Nephron (organoid): ENCODE data around the gene MRAP.
"Not testable (repeated sequence)": the region's sequence is repeated elsewhere in the genome, so short reads cannot be mapped to it uniquely, and the experiment has no call there.

Experiments
- H3K27ac Mint-ChIP-seq, 3 experiments: 2 replicates each; pipeline ENCODE4 v1.8.0; 2020; ENCODE audit warnings: mixed read lengths in 3 of 3, mild to moderate bottlenecking in 2 of 3, moderate library complexity in 1 of 3
- H3K27me3 Mint-ChIP-seq: 2 replicates; pipeline ENCODE4 v1.8.0; 2021; ENCODE audit warnings: low read depth, mild to moderate bottlenecking, moderate library complexity, mixed read lengths
- H3K36me3 Mint-ChIP-seq: 2 replicates; pipeline ENCODE4 v1.8.0; 2020; ENCODE audit warnings: low read depth, mixed read lengths
- H3K4me1 Mint-ChIP-seq: 2 replicates; pipeline ENCODE4 v1.8.0; 2020; ENCODE audit warnings: mixed read lengths
- H3K4me3 Mint-ChIP-seq, 3 experiments: 2 replicates each; pipeline ENCODE4 v1.8.0; 2020; ENCODE audit warnings: mild to moderate bottlenecking in 3 of 3, mixed read lengths in 3 of 3, moderate library complexity in 2 of 3
- H3K9me3 Mint-ChIP-seq: 2 replicates; pipeline ENCODE4 v1.8.0; 2020; ENCODE audit warnings: mixed read lengths
- CTCF ChIP-seq, 3 experiments: fragments of 200-600 bp; sonication (generic); IDR thresholded peaks; one replicate each; pipeline ENCODE4 v1.5.0; 2021; ENCODE audit warnings: antibody characterized with exemption in 3 of 3; ENCODE audit not compliant: unreplicated experiment in 3 of 3

The MRAP gene

GRCh38 chr21:32256873-32257620 lies 41.6 kb upstream of the MRAP start:
- Mint-ChIP-seq H3K4me1 (peaks cover 26% of the 10 kb centered on the region), H3K36me3 (no peaks in the 10 kb centered on the region), H3K27me3 (peaks cover 10% of the 10 kb centered on the region), H3K4me3 (peak overlapping the region in 1 of 3 experiments; percentile 34), H3K9me3 (no peaks in the 10 kb centered on the region), H3K27ac (peak overlapping the region; percentile 50 to 87 (median 63))
- TF ChIP-seq CTCF (IDR thresholded peaks at IDR 0.05; ENCODE audit: unreplicated experiment in 3 of 3) = no peak

- H3K27ac Mint-ChIP-seq = peak overlapping the region in 1 of 3 experiments; percentile 40
- peak; percentile 78 to 88 (median 84) for TF ChIP-seq CTCF (IDR thresholded peaks at IDR 0.05; ENCODE audit: unreplicated experiment in 3 of 3)
- H3K9me3 Mint-ChIP-seq = no peaks in the 10 kb centered on the region
- peaks cover 10% of the 10 kb centered on the region for H3K27me3 Mint-ChIP-seq
- H3K4me1 Mint-ChIP-seq = peaks cover 26% of the 10 kb centered on the region
- no peaks in the 10 kb centered on the region for H3K36me3 Mint-ChIP-seq
- H3K4me3 Mint-ChIP-seq = no peak overlapping the region
Measured at GRCh38 chr21:32257962-32258785, 40.5 kb upstream of the MRAP start.

GRCh38 chr21:32258786-32259048 lies 39.9 kb upstream of the MRAP start:
- peaks cover 26% of the 10 kb centered on the region for H3K4me1 Mint-ChIP-seq
- H3K9me3 Mint-ChIP-seq, H3K4me3 Mint-ChIP-seq, H3K36me3 Mint-ChIP-seq, H3K27me3 Mint-ChIP-seq, H3K27ac Mint-ChIP-seq: not testable (repeated sequence)

GRCh38 chr21:32260130-32260529 lies 38.5 kb upstream of the MRAP start:
- Mint-ChIP-seq H3K27ac (no peak overlapping the region), H3K9me3 (no peaks in the 10 kb centered on the region), H3K36me3 (no peaks in the 10 kb centered on the region), H3K4me1 (peaks cover 26% of the 10 kb centered on the region), H3K4me3 (no peak overlapping the region), H3K27me3 (peaks cover 10% of the 10 kb centered on the region)
- no peak for TF ChIP-seq CTCF (IDR thresholded peaks at IDR 0.05; ENCODE audit: unreplicated experiment in 3 of 3)

GRCh38 chr21:32261929-32262328 lies 36.7 kb upstream of the MRAP start:
- Mint-ChIP-seq H3K36me3 (peaks cover 7% of the 10 kb centered on the region), H3K27ac (no peak overlapping the region), H3K4me1 (peaks cover 14% of the 10 kb centered on the region), H3K9me3 (no peaks in the 10 kb centered on the region), H3K27me3 (peaks cover 3% of the 10 kb centered on the region), H3K4me3 (no peak overlapping the region)
- TF ChIP-seq CTCF (IDR thresholded peaks at IDR 0.05; ENCODE audit: unreplicated experiment in 3 of 3) = no peak

DNA sequence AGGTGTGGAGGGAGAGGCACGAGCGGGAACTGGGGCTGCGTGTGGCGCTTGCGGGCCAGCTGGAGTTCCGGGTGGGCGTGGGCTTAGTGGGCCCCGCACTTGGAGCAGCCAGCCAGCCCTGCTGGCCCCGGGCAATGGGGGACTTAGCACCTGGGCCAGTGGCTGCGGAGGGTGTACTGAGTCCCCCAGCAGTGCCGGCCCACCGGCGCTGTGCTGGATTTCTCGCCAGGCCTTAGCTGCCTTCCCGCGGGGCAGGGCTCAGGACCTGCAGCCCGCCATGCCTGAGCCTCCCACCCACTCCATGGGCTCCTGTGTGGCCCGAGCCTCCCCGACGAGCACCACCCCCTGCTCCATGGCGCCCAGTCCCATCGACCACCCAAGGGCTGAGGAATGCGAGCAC lies 33.3 kb upstream of the MRAP start:
- not testable (repeated sequence) for H3K4me3 Mint-ChIP-seq, H3K9me3 Mint-ChIP-seq

DNA sequence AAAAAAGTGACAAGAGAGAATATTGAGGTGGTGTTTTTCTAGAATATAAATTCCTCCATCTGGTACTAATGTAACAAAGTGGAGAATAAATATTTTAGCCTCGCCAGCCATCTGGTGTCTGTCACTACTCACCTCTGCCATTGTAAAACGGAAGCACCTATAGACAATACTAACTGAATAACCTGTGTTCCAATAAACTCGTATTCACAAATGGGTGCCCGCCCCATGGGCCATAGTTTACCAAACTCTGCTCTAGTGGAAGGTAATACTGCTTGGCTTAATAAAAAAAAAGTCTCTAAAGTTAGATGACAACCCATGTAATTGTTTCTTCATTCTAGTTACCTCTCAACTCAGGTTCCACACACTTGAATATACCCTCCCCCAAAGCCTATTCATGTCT lies 27.9 kb upstream of the MRAP start:
- Mint-ChIP-seq H3K4me3 (no peak overlapping the region), H3K27ac (no peak overlapping the region), H3K36me3 (peaks cover 45% of the 10 kb centered on the region), H3K27me3 (no peaks in the 10 kb centered on the region), H3K9me3 (no peaks in the 10 kb centered on the region), H3K4me1 (no peaks in the 10 kb centered on the region)
- no peak for TF ChIP-seq CTCF (IDR thresholded peaks at IDR 0.05; ENCODE audit: unreplicated experiment in 3 of 3)

More for the DNA sequence above, 33.3 kb upstream of the MRAP start:
- peaks cover 25% of the 10 kb centered on the region for H3K36me3 Mint-ChIP-seq
- not testable (repeated sequence) for H3K27me3 Mint-ChIP-seq, H3K27ac Mint-ChIP-seq, H3K4me1 Mint-ChIP-seq
